Activated gamma-delta T cell treated with Interleukin-2 at 50 U/mL for 16 hours (primary cell): ENCODE results near the gene SLC7A6OS.
"Not testable (repeated sequence)": the region's sequence is repeated elsewhere in the genome, so short reads cannot be mapped to it uniquely, and the experiment has no call there.

Experiments used
- DNase-seq: peaks from one replicate; pipeline ENCODE4 v3.0.0-alpha.2; 2020

SLC7A6OS gene

GRCh38 chr16:68297908-68298307 lies 12.8 kb downstream of the SLC7A6OS start:
- no peak for DNase-seq

GRCh38 chr16:68296693-68297092 lies 14.1 kb downstream of the SLC7A6OS start:
- DNase-seq = no peak

- DNase-seq = no peak
Measured at GRCh38 chr16:68296291-68296690, 14.5 kb downstream of the SLC7A6OS start.

GRCh38 chr16:68292425-68292824 lies 18.3 kb downstream of the SLC7A6OS start:
- no peak for DNase-seq

- DNase-seq = no peak
Measured at GRCh38 chr16:68291227-68291626, 19.5 kb downstream of the SLC7A6OS start.

GRCh38 chr16:68290450-68290849 lies 20.3 kb downstream of the SLC7A6OS start:
- DNase-seq = no peak

- peak; percentile 30 for DNase-seq
Measured at GRCh38 chr16:68289621-68290329, 21.0 kb downstream of the SLC7A6OS start.

- no peak for DNase-seq
Measured at GRCh38 chr16:68289202-68289601, 21.5 kb downstream of the SLC7A6OS start.

GRCh38 chr16:68288796-68289195 lies 21.9 kb downstream of the SLC7A6OS start:
- not testable (repeated sequence) for DNase-seq

- no peak for DNase-seq
Measured at GRCh38 chr16:68288252-68288650, 22.5 kb downstream of the SLC7A6OS start.

GRCh38 chr16:68287276-68288251 lies 23.2 kb downstream of the SLC7A6OS start:
- peak; percentile 45 for DNase-seq

- DNase-seq = peak; percentile 41
Measured at GRCh38 chr16:68286153-68287074, 24.3 kb downstream of the SLC7A6OS start.

GRCh38 chr16:68285683-68286082 lies 25.1 kb downstream of the SLC7A6OS start:
- DNase-seq = no peak

GRCh38 chr16:68284847-68285246 lies 25.9 kb downstream of the SLC7A6OS start:
- no peak for DNase-seq

GRCh38 chr16:68283801-68284598 lies 26.7 kb downstream of the SLC7A6OS start:
- no peak for DNase-seq

- DNase-seq = no peak
Measured at GRCh38 chr16:68283346-68283745, 27.4 kb downstream of the SLC7A6OS start.

- no peak for DNase-seq
Measured at GRCh38 chr16:68282064-68282452, 28.7 kb downstream of the SLC7A6OS start.

- no peak for DNase-seq
Measured at GRCh38 chr16:68281368-68282063, 29.2 kb downstream of the SLC7A6OS start.

- DNase-seq = no peak
Measured at GRCh38 chr16:68279726-68280558, 30.8 kb downstream of the SLC7A6OS start.

- DNase-seq = no peak
Measured at GRCh38 chr16:68276223-68276622, 34.5 kb downstream of the SLC7A6OS start.
